SJSA1 (cell line): ENCODE results near the gene CDC20. TPM values are rescaled to one million over a fixed set of nuclear protein-coding genes. Genes with fewer than 3 reads are reported as not detected.
"Not testable (repeated sequence)": the region's sequence is repeated elsewhere in the genome, so short reads cannot be mapped to it uniquely, and the experiment has no call there.

Experiments
- DNase-seq, 2 experiments: peaks; one replicate each; pipeline ENCODE4 v3.0.0-alpha.2; 2015 to 2020; ENCODE audit warnings: low spot score in 2 of 2, low read depth in 1 of 2
- H3K27ac ChIP-seq: fragments of 250-450 bp; sonication (Bioruptor Pico); 2 replicates; pipeline ENCODE4 v1.5.1; 2020; ENCODE audit warnings: mild to moderate bottlenecking, moderate library complexity
- H3K27me3 ChIP-seq: fragments of 250-450 bp; sonication (Bioruptor Pico); replicated peaks from 2 replicates; pipeline ENCODE4 v1.5.1; 2020; ENCODE audit warnings: mild to moderate bottlenecking, moderate library complexity
- H3K36me3 ChIP-seq: fragments of 250-450 bp; sonication (Bioruptor Pico); 2 replicates; pipeline ENCODE4 v1.5.1; 2020; ENCODE audit warnings: mild to moderate bottlenecking
- H3K4me1 ChIP-seq: fragments of 250-450 bp; sonication (Bioruptor Pico); replicated peaks from 2 replicates; pipeline ENCODE4 v1.6.1; 2021; ENCODE audit warnings: mild to moderate bottlenecking
- H3K4me3 ChIP-seq: fragments of 250-450 bp; sonication (Bioruptor Pico); 2 replicates; pipeline ENCODE4 v1.5.1; 2020; ENCODE audit warnings: mild to moderate bottlenecking
- H3K9me3 ChIP-seq: fragments of 250-450 bp; sonication (Bioruptor Pico); replicated peaks from 2 replicates; pipeline ENCODE4 v1.5.1; 2020; ENCODE audit warnings: mild to moderate bottlenecking
- total RNA-seq: library from RNA; depleted of rRNA; stranded (reverse); fragments of >200 nt; shearing (Covaris generic); gene quantifications from 2 replicates; pipeline ENCODE4 v1.2.3, GENCODE V29; 2014

CDC20 gene
- total RNA-seq, 1 experiment from 2014 or later, result 257 TPM

GRCh38 chr1:43357251-43357650 lies 1.5 kb upstream of the CDC20 start:
- H3K4me1 ChIP-seq, result peaks cover 45% of the 10 kb centered on the region
- H3K36me3 ChIP-seq, result peaks cover 37% of the 10 kb centered on the region
- H3K27me3 ChIP-seq, result no peaks in the 10 kb centered on the region
- H3K9me3 ChIP-seq, result no peaks in the 10 kb centered on the region
- no peak overlapping the region for H3K4me3 ChIP-seq
- no peak for DNase-seq
- no peak overlapping the region for H3K27ac ChIP-seq

GRCh38 chr1:43358121-43358745 lies 548 bp upstream of the CDC20 start:
- Histone ChIP-seq H3K27ac (peak overlapping the region; percentile 88), H3K4me3 (peak overlapping the region; percentile 54), H3K27me3 (no peaks in the 10 kb centered on the region), H3K9me3 (no peaks in the 10 kb centered on the region), H3K4me1 (peaks cover 45% of the 10 kb centered on the region), H3K36me3 (peaks cover 47% of the 10 kb centered on the region)
- DNase-seq, result peak in 1 of 2 experiments; percentile 88

- Histone ChIP-seq H3K9me3 (no peaks in the 10 kb centered on the region), H3K27ac (peak overlapping the region; percentile 34; the same call in 1 of the 2 replicates), H3K4me3 (peak overlapping the region; percentile 54), H3K27me3 (no peaks in the 10 kb centered on the region), H3K36me3 (peaks cover 62% of the 10 kb centered on the region), H3K4me1 (peaks cover 49% of the 10 kb centered on the region)
- no peak for DNase-seq
Observed at GRCh38 chr1:43359696-43360095, 915 bp downstream of the CDC20 start.

GRCh38 chr1:43360616-43361015 lies 1.8 kb downstream of the CDC20 start:
- H3K9me3 ChIP-seq, result no peaks in the 10 kb centered on the region
- H3K27me3 ChIP-seq, result no peaks in the 10 kb centered on the region
- H3K4me1 ChIP-seq, result peaks cover 49% of the 10 kb centered on the region
- H3K27ac ChIP-seq, result no peak overlapping the region
- peak overlapping the region; percentile 54 for H3K4me3 ChIP-seq
- DNase-seq, result no peak
- peaks cover 71% of the 10 kb centered on the region for H3K36me3 ChIP-seq

GRCh38 chr1:43363283-43363934 lies 4.6 kb downstream of the CDC20 start:
- Histone ChIP-seq H3K4me3 (no peak overlapping the region), H3K36me3 (peaks cover 85% of the 10 kb centered on the region), H3K4me1 (peaks cover 50% of the 10 kb centered on the region), H3K27ac (no peak overlapping the region), H3K9me3 (no peaks in the 10 kb centered on the region), H3K27me3 (no peaks in the 10 kb centered on the region)
- no peak for DNase-seq

- Histone ChIP-seq H3K4me3 (no peak overlapping the region), H3K9me3 (no peaks in the 10 kb centered on the region), H3K27me3 (no peaks in the 10 kb centered on the region), H3K36me3 (peaks cover 83% of the 10 kb centered on the region), H3K27ac (no peak overlapping the region), H3K4me1 (peaks cover 56% of the 10 kb centered on the region)
- DNase-seq, result no peak
Observed at GRCh38 chr1:43363935-43364525, 5.2 kb downstream of the CDC20 start.

GRCh38 chr1:43365678-43366077 lies 6.9 kb downstream of the CDC20 start:
- DNase-seq, result no peak
- peaks cover 68% of the 10 kb centered on the region for H3K36me3 ChIP-seq

GRCh38 chr1:43366179-43366578 lies 7.4 kb downstream of the CDC20 start:
- H3K9me3 ChIP-seq, result no peaks in the 10 kb centered on the region
- no peaks in the 10 kb centered on the region for H3K27me3 ChIP-seq
- no peak for DNase-seq
- H3K36me3 ChIP-seq, result peaks cover 68% of the 10 kb centered on the region
- no peak overlapping the region for H3K4me3 ChIP-seq
- no peak overlapping the region for H3K27ac ChIP-seq
- peaks cover 38% of the 10 kb centered on the region for H3K4me1 ChIP-seq

More at GRCh38 chr1:43365678-43366077, 6.9 kb downstream of the CDC20 start:
- Histone ChIP-seq H3K27ac (no peak overlapping the region), H3K4me1 (peaks cover 43% of the 10 kb centered on the region), H3K27me3 (no peaks in the 10 kb centered on the region), H3K4me3 (no peak overlapping the region), H3K9me3 (no peaks in the 10 kb centered on the region)

GRCh38 chr1:43366601-43367025 lies 7.8 kb downstream of the CDC20 start:
- Histone ChIP-seq H3K36me3 (peaks cover 68% of the 10 kb centered on the region), H3K9me3 (no peaks in the 10 kb centered on the region), H3K27me3 (no peaks in the 10 kb centered on the region), H3K4me1 (peaks cover 33% of the 10 kb centered on the region), H3K27ac (peak overlapping the region; percentile 96), H3K4me3 (peak overlapping the region; percentile 70)
- peak in 1 of 2 experiments; percentile 50 for DNase-seq

GRCh38 chr1:43367026-43367903 lies 8.5 kb downstream of the CDC20 start:
- Histone ChIP-seq H3K9me3 (no peaks in the 10 kb centered on the region), H3K36me3 (peaks cover 64% of the 10 kb centered on the region), H3K27me3 (no peaks in the 10 kb centered on the region), H3K4me3 (peak overlapping the region; percentile 70), H3K4me1 (peaks cover 28% of the 10 kb centered on the region), H3K27ac (peak overlapping the region; percentile 96)
- DNase-seq, result peak in 1 of 2 experiments; percentile 42

GRCh38 chr1:43367904-43368645 lies 9.3 kb downstream of the CDC20 start, which contains the start of gene ELOVL1:
Gene ELOVL1, minus strand, starts transcription at chr1:43368011. Its CDS starts 2,402 bp downstream, at chr1:43365609.
- peak within 1 kb of the TSS; percentile 70 for H3K4me3 ChIP-seq
- peak; percentile 94 to 95 for DNase-seq
- 0 out of 2 replicates have a peak, but pooled peaks cover 3% of the 10 kb centered on the region for H3K9me3 ChIP-seq
- H3K27ac ChIP-seq, result peak within 1 kb of the TSS; percentile 96
- H3K4me1 ChIP-seq, result peaks cover 36% of the 10 kb centered on the region
- no peaks in the 10 kb centered on the region for H3K27me3 ChIP-seq
- peaks cover 60% of the 10 kb centered on the region for H3K36me3 ChIP-seq

GRCh38 chr1:43368646-43369020 lies 9.9 kb downstream of the CDC20 start:
- H3K27ac ChIP-seq, result peak overlapping the region; percentile 96
- H3K4me1 ChIP-seq, result peaks cover 39% of the 10 kb centered on the region
- H3K27me3 ChIP-seq, result no peaks in the 10 kb centered on the region
- peaks cover 54% of the 10 kb centered on the region for H3K36me3 ChIP-seq
- 0 out of 2 replicates have a peak, but pooled peaks cover 3% of the 10 kb centered on the region for H3K9me3 ChIP-seq
- H3K4me3 ChIP-seq, result peak overlapping the region; percentile 70
- DNase-seq, result peak in 1 of 2 experiments; percentile 61

- H3K9me3 ChIP-seq, H3K4me3 ChIP-seq, H3K27ac ChIP-seq, DNase-seq, H3K27me3 ChIP-seq: not testable (repeated sequence)
- peaks cover 42% of the 10 kb centered on the region for H3K4me1 ChIP-seq
- H3K36me3 ChIP-seq, result peaks cover 45% of the 10 kb centered on the region
Observed at GRCh38 chr1:43369779-43370178, 11.0 kb downstream of the CDC20 start.
